PC-3 (cell line): ENCODE results near the gene HMGN5. TPM values are rescaled to one million over a fixed set of nuclear protein-coding genes. Genes with fewer than 3 reads are reported as not detected.

Source experiments
- ATAC-seq: fragments of 200-7000 bp; cut with Tn5 transposase; 2 replicates; pipeline ENCODE4 v1.9.1; 2020; ENCODE audit warnings: mild to moderate bottlenecking, moderate library complexity
- BruUV-seq: library from RNA; stranded (reverse); fragments of 400-500 nt; replicated peaks from 2 replicates; lab custom pipeline; 2021; lab: Mats Ljungman, UMichigan
- CTCF ChIA-PET: fragments of 300-600 bp; sonication (Branson Sonifier 250); formaldehyde crosslinking; loops from one replicate; lab custom pipeline; 2022; ENCODE audit warnings: antibody characterized with exemption; lab: Charles Lee
- POLR2A ChIA-PET: fragments of 300-600 bp; sonication (Branson Sonifier 250); formaldehyde crosslinking; loops from one replicate; lab custom pipeline; 2022; ENCODE audit warnings: antibody characterized with exemption; ENCODE audit not compliant: unreplicated experiment; lab: Charles Lee
- DNase-seq: peaks from one replicate; pipeline ENCODE4 v3.0.0-alpha.2; 2015
- H2AFZ ChIP-seq: fragments of 300-600 bp; sonication (generic); 2 replicates; pipeline ENCODE4 v1.6.0; 2016; ENCODE audit warnings: antibody characterized with exemption, low read length
- H3F3A ChIP-seq: fragments of 300-600 bp; sonication (generic); one replicate; pipeline ENCODE4 v1.6.0; 2017; ENCODE audit warnings: antibody characterized with exemption, low read length, control low read depth, mild to moderate bottlenecking; ENCODE audit not compliant: unreplicated experiment
- H3K27ac ChIP-seq: fragments of 300-600 bp; sonication (generic); 2 replicates; pipeline ENCODE4 v1.5.1; 2016; ENCODE audit warnings: mild to moderate bottlenecking, low read length
- H3K27me3 ChIP-seq: fragments of 300-600 bp; sonication (generic); 2 replicates; pipeline ENCODE4 v1.6.1; 2016; ENCODE audit warnings: low read length, mixed read lengths
- H3K36me3 ChIP-seq: fragments of 300-600 bp; sonication (generic); 2 replicates; pipeline ENCODE4 v1.6.1; 2016; ENCODE audit warnings: low read depth, mixed run types, low read length, mixed read lengths
- H3K4me1 ChIP-seq: fragments of 300-600 bp; sonication (generic); 2 replicates; pipeline ENCODE4 v1.5.1; 2016; ENCODE audit warnings: low read length; ENCODE audit not compliant: insufficient read depth
- H3K4me2 ChIP-seq: fragments of 300-600 bp; sonication (generic); 2 replicates; pipeline ENCODE4 v1.6.0; 2016; ENCODE audit warnings: low read length
- H3K4me3 ChIP-seq: fragments of 300-600 bp; sonication (generic); 2 replicates; pipeline ENCODE4 v1.5.1; 2016; ENCODE audit warnings: mild to moderate bottlenecking, low read length, mixed read lengths
- H3K79me2 ChIP-seq: fragments of 300-600 bp; sonication (generic); 2 replicates; pipeline ENCODE4 v1.6.1; 2017; ENCODE audit warnings: low read length, mixed read lengths
- H3K9ac ChIP-seq: fragments of 300-600 bp; sonication (generic); 2 replicates; pipeline ENCODE4 v1.6.0; 2016; ENCODE audit warnings: mild to moderate bottlenecking, low read length
- H3K9me2 ChIP-seq: fragments of 300-600 bp; sonication (generic); replicated peaks from 2 replicates; pipeline ENCODE4 v1.6.1; 2016; ENCODE audit warnings: mixed run types, low read length, mixed read lengths
- H3K9me3 ChIP-seq: fragments of 300-600 bp; sonication (generic); 2 replicates; pipeline ENCODE4 v1.6.1; 2016; ENCODE audit warnings: low read length, mixed read lengths
- H4K20me1 ChIP-seq: fragments of 300-600 bp; sonication (generic); 2 replicates; pipeline ENCODE4 v1.6.1; 2016; ENCODE audit warnings: low read length, mixed read lengths
- CTCF ChIP-seq: fragments of 300-600 bp; sonication (generic); conservative IDR thresholded peaks from 2 replicates; pipeline ENCODE4 v1.5.1; 2017; ENCODE audit warnings: antibody characterized with exemption, low read depth, mild to moderate bottlenecking, low read length
- EZH2 ChIP-seq: fragments of 300-600 bp; sonication (generic); IDR thresholded peaks from one replicate; pipeline ENCODE4 v1.6.1; 2017; ENCODE audit warnings: antibody characterized with exemption, mild to moderate bottlenecking, low read length; ENCODE audit not compliant: unreplicated experiment
- EZH2phosphoT487 ChIP-seq: fragments of 300-600 bp; sonication (generic); IDR thresholded peaks from 2 replicates; pipeline ENCODE4 v1.6.1; 2018; ENCODE audit warnings: mild to moderate bottlenecking, antibody characterized with exemption, low read length, borderline replicate concordance
- intact Hi-C: fragments of 100-400 bp; cut with micrococcal nuclease; formaldehyde crosslinking; loops from 2 replicates; pipeline ENCODE4 v1.9.0; 2023
- total RNA-seq: library from RNA; depleted of rRNA; stranded (reverse); fragments of >200 nt; gene quantifications from 2 replicates; pipeline ENCODE4 v1.2.3, GENCODE V29; 2014

Gene HMGN5
- total RNA-seq, 1 experiment from 2014 or later = 2.9 TPM

GRCh38 chrX:81202456-81202819 is 725 bp upstream of the HMGN5 start:
- ChIA-PET CTCF (no interaction called here), POLR2A (interaction anchor here (0.6 kb wide), 1 partner anchor 128 kb away, joined by 3 read pairs; no protein-coding TSS in a partner anchor)
- H3K27me3 ChIP-seq = no peaks in the 10 kb centered on the region
- intact Hi-C loops = loop anchor here (5.0 kb wide), 1 partner anchor 85 kb away; no protein-coding TSS in a partner anchor
- H3F3A ChIP-seq = no peaks in the 10 kb centered on the region
- DNase-seq (no peak), ATAC-seq (peak; percentile 26)
- H3K4me3 ChIP-seq = peak overlapping the region; percentile 83
- peaks cover 15% of the 10 kb centered on the region; the same call in 1 of the 2 replicates for H3K79me2 ChIP-seq
- peak overlapping the region; percentile 5; the same call in 1 of the 2 replicates for H3K27ac ChIP-seq
- no peaks in the 10 kb centered on the region for H3K9me3 ChIP-seq
- H3K4me1 ChIP-seq = peaks cover 6% of the 10 kb centered on the region; the same call in 1 of the 2 replicates
- peak overlapping the region; percentile 69 for H3K9ac ChIP-seq
- H2AFZ ChIP-seq = peak overlapping the region; percentile 91
- no peaks in the 10 kb centered on the region for H4K20me1 ChIP-seq
- H3K9me2 ChIP-seq = no peaks in the 10 kb centered on the region
- BruUV-seq = no TSS peak
- TF ChIP-seq EZH2phosphoT487 (no peak), CTCF (no peak), EZH2 (no peak)
- no peaks in the 10 kb centered on the region for H3K36me3 ChIP-seq
- H3K4me2 ChIP-seq = peak overlapping the region; percentile 91

- H3F3A ChIP-seq = no peaks in the 10 kb centered on the region
- intact Hi-C loops = loop anchor here (5.0 kb wide), 1 partner anchor 86 kb away; no protein-coding TSS in a partner anchor
- no TSS peak for BruUV-seq
- DNase-seq (no peak), ATAC-seq (no peak)
- CTCF ChIA-PET = interaction anchor here (0.6 to 0.8 kb wide), 2 partner anchors 27 to 321 kb away, joined by 3 read pairs; no protein-coding TSS in a partner anchor
- peak overlapping the region; percentile 69 for H3K9ac ChIP-seq
- H2AFZ ChIP-seq = peak overlapping the region; percentile 91
- H3K36me3 ChIP-seq = no peaks in the 10 kb centered on the region
- POLR2A ChIA-PET = no interaction called here
- no peaks in the 10 kb centered on the region for H3K9me3 ChIP-seq
- H3K4me3 ChIP-seq = peak overlapping the region; percentile 83
- peak overlapping the region; percentile 33 for H3K27ac ChIP-seq
- H3K4me2 ChIP-seq = peak overlapping the region; percentile 91
- TF ChIP-seq CTCF = no peak
- no peak for TF ChIP-seq EZH2phosphoT487
- TF ChIP-seq EZH2 = no peak
- no peaks in the 10 kb centered on the region for H3K9me2 ChIP-seq
- no peaks in the 10 kb centered on the region for H3K27me3 ChIP-seq
- peaks cover 6% of the 10 kb centered on the region; the same call in 1 of the 2 replicates for H3K4me1 ChIP-seq
- H4K20me1 ChIP-seq = no peaks in the 10 kb centered on the region
- H3K79me2 ChIP-seq = peaks cover 15% of the 10 kb centered on the region; the same call in 1 of the 2 replicates
Observed at GRCh38 chrX:81201071-81201470, 642 bp downstream of the HMGN5 start.

- Histone ChIP-seq H3F3A (no peaks in the 10 kb centered on the region), H3K27me3 (no peaks in the 10 kb centered on the region), H3K9ac (no peak overlapping the region), H3K4me1 (no peaks in the 10 kb centered on the region), H3K4me2 (0 out of 2 replicates have a peak overlapping the region, but pooled peaks have one; percentile 10), H3K9me2 (no peaks in the 10 kb centered on the region), H3K36me3 (no peaks in the 10 kb centered on the region), H3K4me3 (no peak overlapping the region), H3K27ac (no peak overlapping the region), H2AFZ (peak overlapping the region; percentile 43; the same call in 1 of the 2 replicates), H3K9me3 (no peaks in the 10 kb centered on the region), H3K79me2 (no peaks in the 10 kb centered on the region), H4K20me1 (no peaks in the 10 kb centered on the region)
- CTCF ChIA-PET = interaction anchor here (0.6 to 1.1 kb wide), 2 partner anchors 55 to 90 kb away, joined by 3 read pairs; no protein-coding TSS in a partner anchor
- POLR2A ChIA-PET = no interaction called here
- ATAC-seq (peak; percentile 77), DNase-seq (peak; percentile 75)
- TF ChIP-seq CTCF = peak; percentile 82
- TF ChIP-seq EZH2 = no peak
- no peak for TF ChIP-seq EZH2phosphoT487
- no TSS peak for BruUV-seq
- intact Hi-C loops = loop anchor here (2.0 kb wide), 1 partner anchor 181 kb away; no protein-coding TSS in a partner anchor
Observed at GRCh38 chrX:81195712-81196111, 6.0 kb downstream of the HMGN5 start.
